ENCODE results near the gene MPO. TPM values are rescaled to one million over a fixed set of nuclear protein-coding genes. Genes with fewer than 3 reads are reported as not detected.

Gene MPO
- total and polyA plus RNA-seq, 9 of the 15 experiments (the other 6 are each of a cell fraction or from before 2014, with no cell fraction given) = 0.04 to 0.47 (median 0.39) TPM; not detected in 6

GRCh38 chr17:58317421-58318064 lies 36.8 kb upstream of the MPO start (continued):
- TF ChIP-seq DEAF1 (CRISPR knock-in tag; IDR thresholded peaks at IDR 0.05) (peak; percentile 71), CC2D1A (IDR thresholded peaks at IDR 0.05) (0 out of 2 replicates have a peak, but pooled peaks have one; percentile 52), CTCF (IDR thresholded peaks at IDR 0.05 in 2 of 3, conservative IDR thresholded peaks at IDR 0.05 in 1 of 3; ENCODE audit: insufficient read depth in 2 of 3, low read depth in 1 of 3, low read length in 3 of 3) (peak; percentile 78 to 84 (median 79)), RAD21 (CRISPR knock-in tag; conservative IDR thresholded peaks at IDR 0.05 in 1 of 2, IDR thresholded peaks at IDR 0.05 in 1 of 2) (peak; percentile 82 to 93), FIP1L1 (IDR thresholded peaks at IDR 0.05; ENCODE audit: low read depth, low read length, poor library complexity, severe bottlenecking) (no peak), REST (IDR thresholded peaks at IDR 0.05; ENCODE audit: borderline replicate concordance) (peak; percentile 89), REST (CRISPR knock-in tag; IDR thresholded peaks at IDR 0.05; ENCODE audit: low read depth) (no peak)
